ENCODE measurements around the gene IL1RAPL1.

DNA sequence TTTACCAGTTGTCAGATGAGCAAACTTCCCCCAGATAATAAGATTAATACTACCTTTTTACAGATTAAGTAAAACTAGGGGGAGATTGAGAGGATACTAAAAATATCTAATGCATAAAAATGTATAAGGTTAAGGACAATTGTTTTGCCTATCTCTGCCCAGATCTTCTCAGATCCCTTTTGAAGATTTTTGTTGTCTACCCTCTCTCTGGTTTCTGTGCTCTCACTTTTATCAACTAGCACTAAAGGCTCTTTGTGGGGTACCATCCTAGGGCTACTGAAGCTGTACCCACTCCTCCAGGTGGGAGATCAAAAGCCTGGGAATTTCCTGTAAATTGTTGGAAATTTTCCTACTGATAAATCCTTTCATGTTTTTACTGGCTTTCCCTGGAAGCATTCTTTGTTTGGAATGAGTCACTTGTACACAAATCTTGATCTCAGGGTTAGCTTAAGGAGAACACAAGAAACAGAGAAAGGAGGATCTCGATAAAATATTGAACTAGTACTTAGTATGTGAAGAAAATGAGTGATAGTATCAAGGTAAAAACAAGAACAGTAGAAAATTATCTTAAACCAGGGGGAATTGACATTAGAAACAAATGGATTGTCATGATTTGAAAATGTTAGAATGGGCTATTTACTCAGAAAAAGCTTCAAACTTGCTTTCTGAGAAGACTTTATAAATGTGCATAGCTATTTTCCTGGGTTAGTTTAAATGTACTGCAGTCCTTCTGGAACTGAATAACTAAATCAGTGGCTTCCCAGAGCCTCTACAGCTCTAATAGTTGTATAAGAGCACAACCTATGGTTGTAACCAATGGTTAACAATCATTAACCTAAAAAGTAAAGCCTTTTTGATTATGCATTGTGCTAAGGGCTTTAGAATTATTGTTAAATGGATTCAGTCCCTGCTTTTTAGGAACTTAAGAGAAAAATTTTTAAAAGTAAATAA, 948.2 kb downstream of the IL1RAPL1 start:
- TF ChIP-seq, protein P1, sequence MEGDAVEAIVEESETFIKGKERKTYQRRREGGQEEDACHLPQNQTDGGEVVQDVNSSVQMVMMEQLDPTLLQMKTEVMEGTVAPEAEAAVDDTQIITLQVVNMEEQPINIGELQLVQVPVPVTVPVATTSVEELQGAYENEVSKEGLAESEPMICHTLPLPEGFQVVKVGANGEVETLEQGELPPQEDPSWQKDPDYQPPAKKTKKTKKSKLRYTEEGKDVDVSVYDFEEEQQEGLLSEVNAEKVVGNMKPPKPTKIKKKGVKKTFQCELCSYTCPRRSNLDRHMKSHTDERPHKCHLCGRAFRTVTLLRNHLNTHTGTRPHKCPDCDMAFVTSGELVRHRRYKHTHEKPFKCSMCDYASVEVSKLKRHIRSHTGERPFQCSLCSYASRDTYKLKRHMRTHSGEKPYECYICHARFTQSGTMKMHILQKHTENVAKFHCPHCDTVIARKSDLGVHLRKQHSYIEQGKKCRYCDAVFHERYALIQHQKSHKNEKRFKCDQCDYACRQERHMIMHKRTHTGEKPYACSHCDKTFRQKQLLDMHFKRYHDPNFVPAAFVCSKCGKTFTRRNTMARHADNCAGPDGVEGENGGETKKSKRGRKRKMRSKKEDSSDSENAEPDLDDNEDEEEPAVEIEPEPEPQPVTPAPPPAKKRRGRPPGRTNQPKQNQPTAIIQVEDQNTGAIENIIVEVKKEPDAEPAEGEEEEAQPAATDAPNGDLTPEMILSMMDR (conservative IDR thresholded peaks at IDR 0.05): no peak
- no peak for TF ChIP-seq ZFX (IDR thresholded peaks at IDR 0.05)

Data from C4-2B (cell line).